Motor neuron (in vitro differentiated cells): ENCODE measurements around the gene YAP1. TPM values are rescaled to one million over a fixed set of nuclear protein-coding genes. Genes with fewer than 3 reads are reported as not detected.

Experiments used
- total RNA-seq, 8 experiments: library from RNA; unstranded; fragments of 300-600 nt; gene quantifications; 2 replicates each; pipeline versions ENCODE4 v1.2.3 to v1.2.4, GENCODE V29; 2022

YAP1 gene
- total RNA-seq, 8 experiments from 2014 or later, result 13.4 to 83.0 (median 43.5) TPM

Other genes with a start within 250 kb of the YAP1 start
- 10 to 100 TPM in 1 of 8 experiments, 1 to 10 TPM in 7; 2.0 to 17.4 (median 4.4) TPM for gene CEP126, start 195.4 kb upstream of the YAP1 start, total RNA-seq
- 1 to 10 TPM in 1 of 8 experiments, under 1 TPM in 1, not detected in 6; 0.10 to 1.7 TPM for gene ANGPTL5, start 193.9 kb upstream of the YAP1 start, total RNA-seq
- 1 to 10 TPM in 7 of 8 experiments, under 1 TPM in 1; 0.35 to 9.7 (median 7.2) TPM for gene CFAP300, start 63.0 kb upstream of the YAP1 start, total RNA-seq
- gene BIRC3, start 207.0 kb downstream of the YAP1 start, total RNA-seq, result 1 to 10 TPM in 2 of 8 experiments, under 1 TPM in 6; 0.11 to 2.2 (median 0.49) TPM
- 10 to 100 TPM; 22.1 to 65.0 (median 49.4) TPM for gene BIRC2, start 236.8 kb downstream of the YAP1 start, total RNA-seq